ENCODE data around the gene BEGAIN. TPM values are rescaled to one million over a fixed set of nuclear protein-coding genes. Genes with fewer than 3 reads are reported as not detected.

BEGAIN gene
- total RNA-seq, 4 donors from 2014 or later = 0.47 to 1.5 (median 0.53) TPM; not detected in 1

GRCh38 chr14:100585448-100586152 lies 1.6 kb downstream of the BEGAIN start:
- Histone ChIP-seq H3K36me3 (no peaks in the 10 kb centered on the region), H3K27ac (no peak overlapping the region), H3K27me3 (peaks cover 0 to 46% (median 5%) of the 10 kb centered on the region in 4 donors), H3K4me3 (no peak overlapping the region), H3K9me3 (no peaks in the 10 kb centered on the region), H3K4me1 (peaks cover 6 to 17% (median 15%) of the 10 kb centered on the region in 3 donors)
- DNase-seq = no peak
- intact Hi-C loops (cut with DNase I) = no loop called here
- TF ChIP-seq, protein P1, sequence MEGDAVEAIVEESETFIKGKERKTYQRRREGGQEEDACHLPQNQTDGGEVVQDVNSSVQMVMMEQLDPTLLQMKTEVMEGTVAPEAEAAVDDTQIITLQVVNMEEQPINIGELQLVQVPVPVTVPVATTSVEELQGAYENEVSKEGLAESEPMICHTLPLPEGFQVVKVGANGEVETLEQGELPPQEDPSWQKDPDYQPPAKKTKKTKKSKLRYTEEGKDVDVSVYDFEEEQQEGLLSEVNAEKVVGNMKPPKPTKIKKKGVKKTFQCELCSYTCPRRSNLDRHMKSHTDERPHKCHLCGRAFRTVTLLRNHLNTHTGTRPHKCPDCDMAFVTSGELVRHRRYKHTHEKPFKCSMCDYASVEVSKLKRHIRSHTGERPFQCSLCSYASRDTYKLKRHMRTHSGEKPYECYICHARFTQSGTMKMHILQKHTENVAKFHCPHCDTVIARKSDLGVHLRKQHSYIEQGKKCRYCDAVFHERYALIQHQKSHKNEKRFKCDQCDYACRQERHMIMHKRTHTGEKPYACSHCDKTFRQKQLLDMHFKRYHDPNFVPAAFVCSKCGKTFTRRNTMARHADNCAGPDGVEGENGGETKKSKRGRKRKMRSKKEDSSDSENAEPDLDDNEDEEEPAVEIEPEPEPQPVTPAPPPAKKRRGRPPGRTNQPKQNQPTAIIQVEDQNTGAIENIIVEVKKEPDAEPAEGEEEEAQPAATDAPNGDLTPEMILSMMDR (IDR thresholded peaks at IDR 0.05) = no peak
- no peak for TF ChIP-seq POLR2A (IDR thresholded peaks at IDR 0.05)
- 89 to 92% methylated on average over 6 to 11 of the region's 23 CpGs for WGBS, 2 donors

GRCh38 chr14:100584056-100585031 lies 2.9 kb downstream of the BEGAIN start:
- Histone ChIP-seq H3K27ac (no peak overlapping the region), H3K4me1 (peaks cover 6 to 17% (median 15%) of the 10 kb centered on the region in 3 donors), H3K36me3 (no peaks in the 10 kb centered on the region), H3K4me3 (no peak overlapping the region), H3K9me3 (no peaks in the 10 kb centered on the region), H3K27me3 (peaks cover 0 to 39% (median 5%) of the 10 kb centered on the region in 4 donors)
- no peak for TF ChIP-seq POLR2A (IDR thresholded peaks at IDR 0.05)
- TF ChIP-seq, protein P1 (IDR thresholded peaks at IDR 0.05) = no peak
- no peak for DNase-seq
- 82 to 85% methylated on average over 9 to 10 of the region's 12 CpGs for WGBS, 2 donors
- intact Hi-C loops (cut with DNase I) = no loop called here

DNA sequence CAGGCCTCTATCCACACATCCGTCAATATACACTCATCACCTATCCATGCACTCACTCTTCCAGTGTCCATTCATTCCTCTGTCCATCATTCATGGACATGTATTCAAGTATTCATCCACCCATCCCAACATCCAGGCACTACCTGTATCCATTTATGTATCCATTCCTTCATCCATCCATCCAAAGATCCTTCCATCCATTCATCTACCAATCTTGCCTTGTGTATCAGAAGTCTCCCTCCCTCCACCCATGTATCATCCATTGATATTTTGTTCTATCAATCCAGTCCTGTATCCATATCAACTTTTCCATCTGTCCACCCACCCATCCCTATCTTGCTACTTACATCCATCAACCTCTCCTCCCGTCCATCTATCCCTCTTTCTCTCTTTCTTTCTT lies 4.0 kb downstream of the BEGAIN start:
- DNase-seq = no peak
- intact Hi-C loops (cut with DNase I) = no loop called here
- H3K9me3 ChIP-seq = no peaks in the 10 kb centered on the region
- peaks cover 0 to 28% (median 5%) of the 10 kb centered on the region in 4 donors for H3K27me3 ChIP-seq
- H3K36me3 ChIP-seq = no peaks in the 10 kb centered on the region
- H3K4me3 ChIP-seq = no peak overlapping the region
- WGBS, 2 donors = 80 to 87% methylated on average over 2 of the region's 2 CpGs
- no peak for TF ChIP-seq POLR2A (IDR thresholded peaks at IDR 0.05)
- TF ChIP-seq, protein P1 (IDR thresholded peaks at IDR 0.05) = no peak
- no peak overlapping the region for H3K27ac ChIP-seq
- H3K4me1 ChIP-seq = peaks cover 6 to 17% (median 15%) of the 10 kb centered on the region in 3 donors

GRCh38 chr14:100582496-100583165 lies 4.6 kb downstream of the BEGAIN start:
- peaks cover 0 to 22% (median 0%) of the 10 kb centered on the region in 4 donors for H3K27me3 ChIP-seq
- H3K27ac ChIP-seq = no peak overlapping the region
- no peak overlapping the region for H3K4me3 ChIP-seq
- WGBS, 2 donors = 93 to 96% methylated on average over 8 to 15 of the region's 16 CpGs
- H3K36me3 ChIP-seq = no peaks in the 10 kb centered on the region
- no peak for TF ChIP-seq POLR2A (IDR thresholded peaks at IDR 0.05)
- TF ChIP-seq, protein P1 (IDR thresholded peaks at IDR 0.05) = no peak
- no peak for DNase-seq
- H3K4me1 ChIP-seq = peaks cover 6 to 15% (median 13%) of the 10 kb centered on the region in 3 donors
- intact Hi-C loops (cut with DNase I) = no loop called here
- H3K9me3 ChIP-seq = no peaks in the 10 kb centered on the region

Data from esophagus squamous epithelium (tissue), 5 donors.